Ishikawa (cell line): Measurements from ENCODE around the gene COL24A1.

Experiments
- CREB1 ChIP-seq: IDR thresholded peaks from 2 replicates; pipeline ENCODE4 v1.6.1; 2012; ENCODE audit warnings: low read depth
- FOXM1 ChIP-seq: IDR thresholded peaks from 2 replicates; pipeline ENCODE4 v1.6.1; 2012; ENCODE audit warnings: low read depth, borderline replicate concordance
- MAX ChIP-seq: IDR thresholded peaks from 2 replicates; pipeline ENCODE4 v1.6.1; 2012
- NFIC ChIP-seq: IDR thresholded peaks from 2 replicates; pipeline ENCODE4 v1.6.1; 2012
- RAD21 ChIP-seq: IDR thresholded peaks from 2 replicates; pipeline ENCODE4 v1.6.1; 2012; ENCODE audit warnings: low read depth
- TAF1 ChIP-seq: IDR thresholded peaks from 2 replicates; pipeline ENCODE4 v1.6.1; 2012; ENCODE audit warnings: low read depth, mild to moderate bottlenecking

- TF ChIP-seq FOXM1: no peak
- TF ChIP-seq NFIC: no peak
- no peak for TF ChIP-seq TAF1
- no peak for TF ChIP-seq MAX
- TF ChIP-seq CREB1: no peak
- TF ChIP-seq RAD21: no peak
Observed at GRCh38 chr1:86197206-86197855, 40.8 kb upstream of the COL24A1 start.
